HepG2 (cell line): ENCODE measurements around the gene GGT7. TPM values are rescaled to one million over a fixed set of nuclear protein-coding genes. Genes with fewer than 3 reads are reported as not detected.

Experiments used
- CHCHD3 ChIP-seq: sonication (generic); formaldehyde crosslinking; IDR thresholded peaks from 2 replicates; pipeline ENCODE4 v1.8.0; 2022; ENCODE audit warnings: mild to moderate bottlenecking, missing genetic modification reagents, moderate library complexity
- DR1 ChIP-seq: sonication (generic); formaldehyde crosslinking; IDR thresholded peaks from 2 replicates; pipeline ENCODE4 v1.8.0; 2021; ENCODE audit warnings: mild to moderate bottlenecking, missing genetic modification reagents, inconsistent platforms
- ETV6 ChIP-seq: sonication (generic); formaldehyde crosslinking; conservative IDR thresholded peaks from 2 replicates; pipeline ENCODE4 v1.4.0; 2020; ENCODE audit warnings: missing genetic modification reagents
- HMGXB3 ChIP-seq: sonication (generic); formaldehyde crosslinking; IDR thresholded peaks from 2 replicates; pipeline ENCODE4 v1.4.0; 2020; ENCODE audit warnings: missing genetic modification reagents, borderline replicate concordance
- MYNN ChIP-seq: sonication (generic); formaldehyde crosslinking; IDR thresholded peaks from 2 replicates; pipeline ENCODE4 v1.4.0; 2020; ENCODE audit warnings: mild to moderate bottlenecking, low read depth, missing genetic modification reagents
- PAXIP1 ChIP-seq: sonication (generic); formaldehyde crosslinking; conservative IDR thresholded peaks from 2 replicates; pipeline ENCODE4 v1.4.0; 2020; ENCODE audit warnings: mild to moderate bottlenecking, missing genetic modification reagents, moderate library complexity
- REL ChIP-seq: sonication (generic); formaldehyde crosslinking; conservative IDR thresholded peaks from 2 replicates; pipeline ENCODE4 v1.8.0; 2022; ENCODE audit warnings: mild to moderate bottlenecking, missing genetic modification reagents, moderate library complexity
- SALL1 ChIP-seq: sonication (generic); formaldehyde crosslinking; IDR thresholded peaks from 2 replicates; pipeline ENCODE4 v1.8.0; 2022; ENCODE audit warnings: mild to moderate bottlenecking, missing genetic modification reagents
- SIX1 ChIP-seq: sonication (generic); formaldehyde crosslinking; IDR thresholded peaks from 2 replicates; pipeline ENCODE4 v1.4.0; 2020; ENCODE audit warnings: missing genetic modification reagents, borderline replicate concordance
- SKIL ChIP-seq: sonication (generic); formaldehyde crosslinking; IDR thresholded peaks from 2 replicates; pipeline ENCODE4 v1.8.0; 2022; ENCODE audit warnings: missing genetic modification reagents, mild to moderate bottlenecking, moderate library complexity, borderline replicate concordance
- TFE3 ChIP-seq: IDR thresholded peaks from 2 replicates; pipeline ENCODE4 v1.6.1; 2016
- THAP11 ChIP-seq: IDR thresholded peaks from 2 replicates; pipeline ENCODE4 v1.6.1; 2016; ENCODE audit warnings: missing biosample characterization, missing genetic modification reagents
- U2AF2 ChIP-seq: fragments of 200-400 bp; formaldehyde crosslinking; IDR thresholded peaks from 2 replicates; pipeline ENCODE4 v1.6.1; 2017; ENCODE audit warnings: low read depth, mild to moderate bottlenecking, low read length
- ZNF10 ChIP-seq: sonication (generic); formaldehyde crosslinking; IDR thresholded peaks from 2 replicates; pipeline ENCODE4 v1.4.0; 2020; ENCODE audit warnings: mild to moderate bottlenecking, low read depth, missing genetic modification reagents, borderline replicate concordance
- ZNF17 ChIP-seq: sonication (generic); formaldehyde crosslinking; IDR thresholded peaks from 2 replicates; pipeline ENCODE4 v1.5.0; 2020; ENCODE audit warnings: mild to moderate bottlenecking, missing genetic modification reagents
- ZNF326 ChIP-seq: sonication (generic); formaldehyde crosslinking; IDR thresholded peaks from 2 replicates; pipeline ENCODE4 v1.4.0; 2020; ENCODE audit warnings: missing genetic modification reagents, borderline replicate concordance
- ZNF776 ChIP-seq: sonication (generic); formaldehyde crosslinking; IDR thresholded peaks from 2 replicates; pipeline ENCODE4 v1.4.0; 2020; ENCODE audit warnings: mild to moderate bottlenecking, missing genetic modification reagents
- ZNF777 ChIP-seq: sonication (generic); formaldehyde crosslinking; IDR thresholded peaks from 2 replicates; pipeline ENCODE4 v1.4.0; 2020; ENCODE audit warnings: missing genetic modification reagents
- polyA plus RNA-seq, 8 experiments: library from polyadenylated mRNA; depleted of rRNA in 3 of 8; stranded (reverse) in 7 of 8; unstranded in 1 of 8; fragments of >200 nt; fragmentation: Illumina TruSeq in 4 of 8; extraction: Trizol in 4 of 8; gene quantifications; 2 replicates each; pipeline versions ENCODE4 v1.2.1 to v1.2.3, GENCODE V29; 2011 to 2016; ENCODE audit warnings: low read depth in 4 of 8, missing spikeins in 1 of 8, mixed read lengths in 1 of 8; ENCODE audit not compliant: insufficient read depth in 1 of 8
- total RNA-seq, 5 experiments: library from RNA; depleted of rRNA; stranded (reverse); fragments of >200 nt; fragmentation: Illumina TruSeq; extraction: Trizol; gene quantifications; 2 replicates each; pipeline ENCODE4 v1.2.3, GENCODE V29; 2016; ENCODE audit warnings: low read depth in 1 of 5

The GGT7 gene
- total and polyA plus RNA-seq, 2 of the 13 experiments (the other 11 are each of a cell fraction or from before 2014, with no cell fraction given): 6.6 to 23.0 TPM

- TF ChIP-seq DR1 (peak; percentile 33; the same call in 1 of the 2 replicates), CHCHD3 (peak; percentile 79), THAP11 (CRISPR knock-in tag) (peak; percentile 89), ZNF777 (no peak), TFE3 (no peak; the same call in none of the 2 replicates), ETV6 (CRISPR knock-in tag) (peak; percentile 64; the same call in 1 of the 2 replicates), U2AF2 (no peak), REL (CRISPR knock-in tag) (peak; percentile 89; the same call in 1 of the 2 replicates), SKIL (peak; percentile 89), SALL1 (CRISPR knock-in tag) (peak; percentile 94), ZNF326 (CRISPR knock-in tag) (no peak), HMGXB3 (CRISPR knock-in tag) (peak; percentile 80; the same call in 1 of the 2 replicates), SIX1 (CRISPR knock-in tag) (peak; percentile 31; the same call in 1 of the 2 replicates), MYNN (CRISPR knock-in tag) (peak; percentile 66; the same call in 1 of the 2 replicates), PAXIP1 (peak; percentile 55; the same call in 1 of the 2 replicates), ZNF10 (CRISPR knock-in tag) (no peak), ZNF776 (peak; percentile 92), ZNF17 (CRISPR knock-in tag) (no peak)
Observed at GRCh38 chr20:34872622-34873224, at the start of gene GGT7 (continued).
